ENCODE measurements around the gene ALDOB. TPM values are rescaled to one million over a fixed set of nuclear protein-coding genes. Genes with fewer than 3 reads are reported as not detected.

ALDOB gene
- total and polyA plus RNA-seq, 2 donors (not counting 3 experiments of a cell fraction or from before 2014, with no cell fraction given), result not detected

- Histone ChIP-seq H3K27me3 (ENCODE audit: control insufficient read depth in 2 of 2, insufficient read depth in 2 of 2, low read length in 2 of 2) (peaks cover 4 to 9% of the 10 kb centered on the region in 2 experiments), H3K4me1 (ENCODE audit: control insufficient read depth, extremely low read depth, insufficient read depth, low read length) (no peaks in the 10 kb centered on the region), H3K27ac (ENCODE audit: insufficient read depth, low read depth, low read length) (no peak overlapping the region), H3K4me2 (ENCODE audit: insufficient read depth, low read length) (no peak overlapping the region), H3K9ac (replicated peaks; ENCODE audit: extremely low read depth, insufficient read depth, low read length) (no peak overlapping the region), H3K79me2 (ENCODE audit: control insufficient read depth, insufficient read depth, low read length) (no peaks in the 10 kb centered on the region), H4K20me1 (replicated peaks; ENCODE audit: control insufficient read depth, extremely low read depth, insufficient read depth, low read length) (no peaks in the 10 kb centered on the region), H2AFZ (ENCODE audit: low read depth, low read length) (no peak overlapping the region), H3K36me3 (ENCODE audit: control insufficient read depth in 2 of 2, extremely low read depth in 1 of 2, insufficient read depth in 2 of 2, low read length in 2 of 2) (no peaks in the 10 kb centered on the region), H3K9me1 (replicated peaks; ENCODE audit: control insufficient read depth, extremely low read depth, insufficient read depth, low read length) (no peaks in the 10 kb centered on the region), H3K4me3 (replicated peaks in 1 of 3; ENCODE audit: insufficient read depth in 1 of 3, low read depth in 1 of 3, low read length in 3 of 3) (no peak overlapping the region), H3K9me3 (replicated peaks; ENCODE audit: control insufficient read depth, insufficient read depth, low read length) (no peaks in the 10 kb centered on the region)
- DNase-seq (ENCODE audit: low read depth, low spot score) (no peak), FAIRE-seq (no peak)
- intact Hi-C loops (cut with micrococcal nuclease) (no loop called here), dilution Hi-C loops (cut with MboI; ENCODE audit: extremely low pct_ligation_motif_present, low sequenced_read_pairs) (no loop called here)
- POLR2A ChIA-PET, result no interaction called here
- no TSS peak for BruUV-seq (replicated peaks)
- CTCF ChIA-PET, result interaction anchor here (1.5 kb wide), 1 partner anchor 76 kb away, joined by 8 read pairs; no protein-coding TSS in a partner anchor
- TF ChIP-seq FOS (IDR thresholded peaks at IDR 0.05; ENCODE audit: borderline replicate concordance, insufficient read depth, low read length) (no peak), JUN (IDR thresholded peaks at IDR 0.05; ENCODE audit: borderline replicate concordance, insufficient read depth, insufficient read length, low read depth) (no peak), POLR2AphosphoS5 (IDR thresholded peaks at IDR 0.05; ENCODE audit: insufficient read depth, low read depth, low read length) (no peak), MAX (IDR thresholded peaks at IDR 0.05; ENCODE audit: insufficient read depth, insufficient read length) (no peak), POLR2A (IDR thresholded peaks at IDR 0.05; ENCODE audit: low read depth, low read length) (no peak), EZH2 (IDR thresholded peaks at IDR 0.05; ENCODE audit: borderline replicate concordance, low read depth, low read length, severe bottlenecking) (no peak), GATA2 (IDR thresholded peaks at IDR 0.05; ENCODE audit: insufficient read depth, insufficient read length, low read depth, low read length) (no peak), CTCF (IDR thresholded peaks at IDR 0.05; ENCODE audit: extremely low read depth in 1 of 2, insufficient read depth in 1 of 2, low read depth in 1 of 2, low read length in 2 of 2) (no peak), MYC (IDR thresholded peaks at IDR 0.05; ENCODE audit: low read depth, low read length) (no peak)
Measured at GRCh38 chr9:101453776-101454570, 18.4 kb upstream of the ALDOB start.
